Mesenchymal stem cell (in vitro differentiated cells and primary cell): ENCODE data around the gene TAS1R2. TPM values are rescaled to one million over a fixed set of nuclear protein-coding genes. Genes with fewer than 3 reads are reported as not detected.

Experiments used
- DNase-seq: peaks from one replicate; pipeline ENCODE4 v3.0.0-alpha.2; 2013
- H2AFZ ChIP-seq: one replicate; pipeline ENCODE4 v1.6.1; 2013; ENCODE audit warnings: low read depth, mild to moderate bottlenecking, control low read depth, inconsistent platforms, low read length, moderate library complexity
- H2AK5ac ChIP-seq: 2 replicates; pipeline ENCODE4 v1.6.1; 2013; ENCODE audit warnings: low read length, moderate library complexity, mild to moderate bottlenecking, inconsistent platforms; ENCODE audit not compliant: severe bottlenecking
- H2BK120ac ChIP-seq: one replicate; pipeline ENCODE4 v1.6.1; 2013; ENCODE audit warnings: low read depth, mild to moderate bottlenecking, inconsistent platforms, low read length, moderate library complexity
- H2BK12ac ChIP-seq, 2 experiments: one replicate each; pipeline ENCODE4 v1.6.1; 2013; ENCODE audit warnings: inconsistent platforms in 2 of 2, low read length in 2 of 2, mild to moderate bottlenecking in 2 of 2, moderate library complexity in 2 of 2, control low read depth in 1 of 2
- H2BK15ac ChIP-seq: one replicate; pipeline ENCODE4 v1.6.1; 2013; ENCODE audit warnings: mild to moderate bottlenecking, low read depth, inconsistent platforms; ENCODE audit not compliant: poor library complexity, severe bottlenecking
- H2BK5ac ChIP-seq: 2 replicates; pipeline ENCODE4 v1.6.1; 2013; ENCODE audit warnings: low read depth, mild to moderate bottlenecking, low read length, control low read depth, inconsistent platforms; ENCODE audit not compliant: poor library complexity, severe bottlenecking
- H3K14ac ChIP-seq, 2 experiments: one replicate each; pipeline ENCODE4 v1.6.1; 2013; ENCODE audit warnings: inconsistent platforms in 2 of 2, low read length in 2 of 2, control low read depth in 1 of 2, mild to moderate bottlenecking in 1 of 2, moderate library complexity in 1 of 2
- H3K18ac ChIP-seq, 2 experiments: one replicate each; pipeline ENCODE4 v1.6.1; 2013; ENCODE audit warnings: inconsistent platforms in 2 of 2, low read length in 2 of 2, control low read depth in 1 of 2, low read depth in 1 of 2, mild to moderate bottlenecking in 1 of 2
- H3K23ac ChIP-seq, 2 experiments: one replicate each; pipeline ENCODE4 v1.6.1; 2013; ENCODE audit warnings: inconsistent platforms in 2 of 2, low read length in 2 of 2, mild to moderate bottlenecking in 2 of 2, moderate library complexity in 2 of 2, control low read depth in 1 of 2
- H3K27ac ChIP-seq: 2 replicates; pipeline ENCODE4 v1.5.1; 2013; ENCODE audit warnings: mild to moderate bottlenecking, moderate library complexity, low read length, control low read depth, inconsistent platforms; ENCODE audit not compliant: poor library complexity, severe bottlenecking
- H3K27me3 ChIP-seq, 2 experiments: 2 replicates each; pipeline versions ENCODE4 v1.6.1 to v1.7.0; 2013; ENCODE audit warnings: low read length in 2 of 2, mild to moderate bottlenecking in 2 of 2, moderate library complexity in 2 of 2, control low read depth in 1 of 2, inconsistent platforms in 1 of 2; ENCODE audit not compliant: control insufficient read depth in 1 of 2, insufficient read depth in 1 of 2
- H3K36me3 ChIP-seq, 2 experiments: 2 replicates each; pipeline versions ENCODE4 v1.6.1 to v1.7.0; 2013; ENCODE audit warnings: low read length in 2 of 2, control low read depth in 1 of 2, inconsistent platforms in 1 of 2, low read depth in 1 of 2, mild to moderate bottlenecking in 1 of 2; ENCODE audit not compliant: insufficient read depth in 2 of 2, control insufficient read depth in 1 of 2
- H3K4ac ChIP-seq, 2 experiments: one replicate each; pipeline ENCODE4 v1.6.1; 2013; ENCODE audit warnings: inconsistent platforms in 2 of 2, low read length in 2 of 2, mild to moderate bottlenecking in 2 of 2, moderate library complexity in 2 of 2, control low read depth in 1 of 2, low read depth in 1 of 2
- H3K4me1 ChIP-seq: 2 replicates; pipeline ENCODE4 v1.6.1; 2013; ENCODE audit warnings: low read depth, low read length, control low read depth; ENCODE audit not compliant: control insufficient read depth, insufficient read depth
- H3K4me2 ChIP-seq: 2 replicates; pipeline ENCODE4 v1.6.1; 2013; ENCODE audit warnings: low read length, mild to moderate bottlenecking, inconsistent platforms; ENCODE audit not compliant: poor library complexity, severe bottlenecking
- H3K4me3 ChIP-seq, 2 experiments: 2 replicates each; pipeline versions ENCODE4 v1.5.1 to v1.7.0; 2013; ENCODE audit warnings: low read length in 2 of 2, mild to moderate bottlenecking in 2 of 2, control low read depth in 1 of 2, low read depth in 1 of 2; ENCODE audit not compliant: insufficient read depth in 1 of 2
- H3K79me1 ChIP-seq: replicated peaks from 2 replicates; pipeline ENCODE4 v1.6.1; 2013; ENCODE audit warnings: mild to moderate bottlenecking, control low read depth, low read length, inconsistent platforms; ENCODE audit not compliant: poor library complexity, severe bottlenecking
- H3K9ac ChIP-seq: 2 replicates; pipeline ENCODE4 v1.7.0; 2013; ENCODE audit warnings: mild to moderate bottlenecking, low read length, moderate library complexity
- H3K9me3 ChIP-seq: 2 replicates; pipeline ENCODE4 v1.7.0; 2013; ENCODE audit warnings: mild to moderate bottlenecking, low read length; ENCODE audit not compliant: control insufficient read depth
- H4K8ac ChIP-seq: one replicate; pipeline ENCODE4 v1.6.1; 2013; ENCODE audit warnings: inconsistent platforms, mild to moderate bottlenecking, low read length, moderate library complexity
- H4K91ac ChIP-seq: one replicate; pipeline ENCODE4 v1.6.1; 2013; ENCODE audit warnings: mild to moderate bottlenecking, low read length, inconsistent platforms
- WGBS: methylation state at CpG from one replicate; pipeline ENCODE4 v1.1.7; 2013; ENCODE audit warnings: mixed read lengths; 5-methylcytosine and 5-hydroxymethylcytosine counted together
- polyA plus RNA-seq, 2 experiments: library from polyadenylated mRNA; stranded (reverse); fragments of 200-250 nt; gene quantifications; one replicate each; pipeline ENCODE4 v1.2.3, GENCODE V29; 2013

Gene TAS1R2
- not detected for polyA plus RNA-seq (2013, experiment 1 of 2)
- polyA plus RNA-seq (2013, experiment 2 of 2), result not detected

GRCh38 chr1:18859560-18859959, at the start of gene TAS1R2:
Gene TAS1R2 (minus strand): TSS chr1:18859660. CDS start chr1:18859660, 0 bp downstream.
- Histone ChIP-seq H3K4me3 (no peak within 1 kb of the TSS), H3K27me3 (peaks cover 12 to 22% of the 10 kb centered on the region in 2 experiments), H4K8ac (no peak within 1 kb of the TSS), H2AK5ac (no peak within 1 kb of the TSS), H3K27ac (no peak within 1 kb of the TSS), H3K4me1 (no peaks in the 10 kb centered on the region), H3K4me2 (no peak within 1 kb of the TSS), H3K4ac (no peak within 1 kb of the TSS), H2BK15ac (no peak within 1 kb of the TSS), H3K9ac (no peak within 1 kb of the TSS), H3K18ac (no peak within 1 kb of the TSS), H2BK12ac (no peak within 1 kb of the TSS), H2BK5ac (no peak within 1 kb of the TSS), H4K91ac (no peak within 1 kb of the TSS), H2BK120ac (no peak within 1 kb of the TSS), H3K23ac (no peak within 1 kb of the TSS), H3K36me3 (no peaks in the 10 kb centered on the region), H3K14ac (no peak within 1 kb of the TSS), H3K79me1 (no peaks in the 10 kb centered on the region), H2AFZ (no peak within 1 kb of the TSS), H3K9me3 (no peaks in the 10 kb centered on the region)
- 78% methylated on average over 4 of the region's 4 CpGs for WGBS
- DNase-seq, result no peak

- no peak overlapping the region for H2BK12ac ChIP-seq
- H3K27ac ChIP-seq, result no peak overlapping the region
- H3K4me3 ChIP-seq, result no peak overlapping the region
- H3K36me3 ChIP-seq, result peaks cover 46 to 59% of the 10 kb centered on the region in 2 experiments
- no peak overlapping the region for H2BK15ac ChIP-seq
- H3K27me3 ChIP-seq, result no peaks in the 10 kb centered on the region
- no peak overlapping the region for H3K4ac ChIP-seq
- H3K14ac ChIP-seq, result no peak overlapping the region
- WGBS, result 87% methylated on average over 22 of the region's 22 CpGs
- H3K4me1 ChIP-seq, result peaks cover under 1% of the 10 kb centered on the region
- peak overlapping the region; percentile 63 for H4K91ac ChIP-seq
- H2AFZ ChIP-seq, result no peak overlapping the region
- H3K9ac ChIP-seq, result peak overlapping the region; percentile 20
- no peak overlapping the region for H4K8ac ChIP-seq
- H2BK120ac ChIP-seq, result no peak overlapping the region
- H2BK5ac ChIP-seq, result no peak overlapping the region
- H2AK5ac ChIP-seq, result no peak overlapping the region
- H3K23ac ChIP-seq, result no peak overlapping the region
- H3K9me3 ChIP-seq, result no peaks in the 10 kb centered on the region
- no peak overlapping the region for H3K18ac ChIP-seq
- no peak for DNase-seq
- peaks cover 20% of the 10 kb centered on the region for H3K79me1 ChIP-seq
- H3K4me2 ChIP-seq, result no peak overlapping the region
Observed at GRCh38 chr1:18907917-18908845, 48.7 kb upstream of the TAS1R2 start.

DNA sequence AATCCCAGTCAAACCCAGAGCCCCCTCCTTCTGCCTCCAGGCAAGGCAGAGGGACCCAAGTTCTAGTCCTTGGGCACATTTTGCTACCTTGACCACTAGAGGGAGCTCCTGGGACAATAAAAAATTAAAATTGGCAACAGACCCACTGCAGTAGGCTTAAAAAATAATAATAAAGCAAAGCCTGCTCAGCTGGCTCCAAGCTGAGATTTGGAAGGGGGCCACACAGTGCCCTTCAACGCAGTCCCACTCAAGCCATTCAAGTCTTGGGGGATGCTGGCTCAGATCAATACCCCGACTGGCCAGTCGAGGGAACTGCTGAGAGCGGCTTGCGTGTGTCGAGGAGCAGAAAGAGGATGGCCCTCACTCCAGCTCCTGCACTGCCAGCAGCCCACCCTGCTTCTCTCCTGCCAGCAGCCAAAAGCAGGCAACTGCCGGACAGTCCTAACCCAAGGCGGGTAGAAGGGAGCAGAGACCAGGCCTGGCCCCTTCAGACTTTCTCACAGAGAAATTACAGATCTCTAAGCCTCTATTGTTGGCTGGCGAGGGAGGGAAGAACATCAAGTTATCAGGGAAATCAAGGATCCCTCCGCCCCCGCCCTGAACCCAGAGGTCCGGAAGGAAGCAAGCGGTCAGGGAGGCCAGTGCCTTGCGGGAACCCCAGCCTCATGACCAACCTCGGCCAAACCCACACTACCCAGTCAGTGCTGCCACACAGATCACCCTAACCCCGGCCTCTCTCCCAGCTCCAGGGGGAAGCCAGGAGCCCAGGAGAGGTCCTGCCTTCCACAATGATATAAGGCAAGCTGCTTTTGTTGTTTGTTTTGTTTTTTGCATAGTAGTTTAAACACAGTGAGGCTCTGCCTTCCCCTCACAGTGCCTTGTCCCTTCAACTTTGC, 47.8 kb upstream of the TAS1R2 start:
- WGBS, result 79% methylated on average over 15 of the region's 16 CpGs
- Histone ChIP-seq H3K4ac (no peak overlapping the region), H3K79me1 (peaks cover 17% of the 10 kb centered on the region), H2BK120ac (no peak overlapping the region), H2AK5ac (no peak overlapping the region), H3K9me3 (no peaks in the 10 kb centered on the region), H2BK12ac (no peak overlapping the region), H2BK15ac (no peak overlapping the region), H2BK5ac (no peak overlapping the region), H3K14ac (no peak overlapping the region), H4K8ac (no peak overlapping the region), H3K27ac (no peak overlapping the region), H4K91ac (no peak overlapping the region), H3K4me3 (no peak overlapping the region), H3K4me2 (no peak overlapping the region), H3K36me3 (peaks cover 46 to 59% of the 10 kb centered on the region in 2 experiments), H3K23ac (no peak overlapping the region), H3K27me3 (no peaks in the 10 kb centered on the region), H3K18ac (peak overlapping the region in 1 of 2 experiments; percentile 28), H3K4me1 (no peaks in the 10 kb centered on the region), H3K9ac (peak overlapping the region; percentile 20), H2AFZ (no peak overlapping the region)
- DNase-seq, result peak; percentile 72
